Stimulated activated CD4-positive, alpha-beta T cell treated with anti-CD3 and anti-CD28 coated beads, TNF-alpha, amount 100 ng/mL, for 24 hours (primary cell): ENCODE measurements around the gene PRRC1.
"Not testable (repeated sequence)": the region's sequence is repeated elsewhere in the genome, so short reads cannot be mapped to it uniquely, and the experiment has no call there.

Experiments used
- DNase-seq, 3 experiments: peaks; one replicate each; pipeline ENCODE4 v3.0.0-alpha.2; 2020; ENCODE audit warnings: low read depth in 3 of 3

PRRC1 gene

GRCh38 chr5:127517480-127518318 is at the start of gene PRRC1:
Gene PRRC1, plus strand, starts transcription at chr5:127517640. Its CDS starts 5,840 bp downstream, at chr5:127523480.
- peak; percentile 64 to 79 (median 70) for DNase-seq

GRCh38 chr5:127471211-127471610 is 46.2 kb upstream of the PRRC1 start:
- no peak for DNase-seq

GRCh38 chr5:127472700-127473099 is 44.7 kb upstream of the PRRC1 start:
- no peak for DNase-seq

GRCh38 chr5:127486471-127486870 is 31.0 kb upstream of the PRRC1 start:
- no peak for DNase-seq

- DNase-seq: no peak
Measured at GRCh38 chr5:127492854-127493738, 24.3 kb upstream of the PRRC1 start.

GRCh38 chr5:127498548-127498947 is 18.9 kb upstream of the PRRC1 start:
- DNase-seq: no peak

GRCh38 chr5:127505905-127506304 is 11.5 kb upstream of the PRRC1 start:
- DNase-seq: no peak

- DNase-seq: no peak
Measured at GRCh38 chr5:127506616-127507015, 10.8 kb upstream of the PRRC1 start.

GRCh38 chr5:127508644-127509373 is 8.6 kb upstream of the PRRC1 start:
- DNase-seq: no peak

GRCh38 chr5:127513408-127513970 is 4.0 kb upstream of the PRRC1 start:
- DNase-seq: no peak

- no peak for DNase-seq
Measured at GRCh38 chr5:127514816-127515215, 2.6 kb upstream of the PRRC1 start.

GRCh38 chr5:127515693-127516440 is 1.6 kb upstream of the PRRC1 start:
- DNase-seq: no peak

- no peak for DNase-seq
Measured at GRCh38 chr5:127517110-127517479, 345 bp upstream of the PRRC1 start.

GRCh38 chr5:127518319-127518621 is 830 bp downstream of the PRRC1 start:
- no peak for DNase-seq

- DNase-seq: no peak
Measured at GRCh38 chr5:127519527-127519926, 2.1 kb downstream of the PRRC1 start.

GRCh38 chr5:127521138-127521770 is 3.8 kb downstream of the PRRC1 start:
- DNase-seq: no peak

- no peak for DNase-seq
Measured at GRCh38 chr5:127525181-127525580, 7.7 kb downstream of the PRRC1 start.

GRCh38 chr5:127529904-127530682 is 12.7 kb downstream of the PRRC1 start:
- no peak for DNase-seq

GRCh38 chr5:127536687-127537086 is 19.2 kb downstream of the PRRC1 start:
- DNase-seq: no peak

GRCh38 chr5:127540553-127540952 is 23.1 kb downstream of the PRRC1 start:
- DNase-seq: not testable (repeated sequence)
